Ovary (tissue), 9 donors: ENCODE data around the gene CD3D. TPM values are rescaled to one million over a fixed set of nuclear protein-coding genes. Genes with fewer than 3 reads are reported as not detected.

ENCODE experiments used
- DNase-seq, 5 donors: peaks; one replicate each; pipeline ENCODE4 v3.0.0-alpha.2; 2019 to 2020
- H3K27ac ChIP-seq, 2 donors: fragments of 200-600 bp; one replicate each; pipeline versions ENCODE4 v1.5.1 to v1.8.0; 2019 to 2022
- H3K27me3 ChIP-seq: fragments of 200-600 bp; one replicate; pipeline ENCODE4 v1.8.0; 2022
- H3K36me3 ChIP-seq: fragments of 200-600 bp; sonication (generic); one replicate; pipeline ENCODE4 v1.5.1; 2019
- H3K4me1 ChIP-seq: one replicate; pipeline ENCODE4 v1.8.1; 2013; ENCODE audit warnings: mild to moderate bottlenecking, moderate library complexity; ENCODE audit not compliant: insufficient read depth
- H3K4me3 ChIP-seq: fragments of 200-600 bp; sonication (generic); one replicate; pipeline ENCODE4 v1.5.1; 2017
- H3K9me3 ChIP-seq, 2 donors: fragments of 200-600 bp in 1 of 2; sonication (generic) in 1 of 2; one replicate each; pipeline versions ENCODE4 v1.5.1 to v1.8.1; 2013 to 2019; ENCODE audit warnings: mild to moderate bottlenecking in 1 of 2, moderate library complexity in 1 of 2
- CTCF ChIP-seq, 3 donors: fragments of 450-650 bp in 2 of 3; fragments of 200-600 bp in 1 of 3; IDR thresholded peaks; one replicate each; pipeline versions ENCODE4 v1.5.1 to v1.8.0; 2016 to 2022; ENCODE audit warnings: antibody characterized with exemption in 3 of 3, mild to moderate bottlenecking in 1 of 3
- EP300 ChIP-seq: sonication (generic); formaldehyde crosslinking; IDR thresholded peaks from one replicate; pipeline ENCODE4 v1.6.1; 2017; ENCODE audit warnings: antibody characterized with exemption
- POLR2A ChIP-seq: fragments of 450-650 bp; IDR thresholded peaks from one replicate; pipeline ENCODE4 v1.6.1; 2017; ENCODE audit warnings: antibody characterized with exemption, mild to moderate bottlenecking, moderate library complexity
- WGBS, 3 donors: extraction: QIAGEN DNeasy Blood & Tissue Kit in 1 of 3; methylation state at CpG; one replicate each; pipeline versions ENCODE4 v1.1.5 to v1.1.7; 2013 to 2017; 5-methylcytosine and 5-hydroxymethylcytosine counted together
- intact Hi-C, 4 donors: fragments of 100-400 bp; cut with DNase I; formaldehyde crosslinking; loops; one replicate each; pipeline versions ENCODE4 v1.11.0 to v1.15.1; 2022 to 2023
- polyA plus RNA-seq, 2 donors: library from polyadenylated mRNA; stranded (reverse); fragments of 200-250 nt in 1 of 2; fragments of 350-450 nt in 1 of 2; fragmentation: Illumina TruSeq in 1 of 2; extraction: RNeasy Lipid Tissue Mini Kit (QIAGEN cat#74804) in 1 of 2; gene quantifications; one replicate each; pipeline ENCODE4 v1.2.3, GENCODE V29; 2013 to 2014
- total RNA-seq, 7 donors: library from RNA; depleted of rRNA in 2 of 7; stranded (reverse); fragments of >200 nt in 2 of 7; fragmentation: NEBNext Ultra II Directional in 3 of 7; extraction: Animal tissue kit (Norgen Biotek cat#: 25700) in 3 of 7; gene quantifications; one replicate each; pipeline versions ENCODE4 v1.1.0 to v1.2.4, GENCODE V29; 2016 to 2023
- donor health status: DM: no; HTN: no; CAD: no; lungs with moderate emphysema.
- donor health status: DM: no; HTN: no; CAD: no.
- donor health status: Bipolar disorder and iron deficiency.
- donor health status: DM: yes; HTN: yes; CAD: no.
- donor health status: DM: no; HTN: no; CAD: no.
- donor health status: DM: yes; HTN: yes; CAD: no.

CD3D gene
- total and polyA plus RNA-seq, 9 donors = 0.47 to 11.6 (median 1.4) TPM; not detected in 1

GRCh38 chr11:118318124-118318523 is 24.4 kb downstream of the CD3D start:
- Histone ChIP-seq H3K4me3 (no peak overlapping the region), H3K36me3 (no peaks in the 10 kb centered on the region), H3K27ac (no peak overlapping the region), H3K27me3 (no peaks in the 10 kb centered on the region), H3K9me3 (no peaks in the 10 kb centered on the region), H3K4me1 (no peaks in the 10 kb centered on the region)
- TF ChIP-seq EP300 (no peak), POLR2A (no peak), CTCF (IDR thresholded peaks at IDR 0.05) (no peak)
- no peak for DNase-seq
- 69 to 79% (median 71%) methylated on average over 4 of the region's 4 CpGs for WGBS, 3 donors
- intact Hi-C loops = no loop called here

DNA sequence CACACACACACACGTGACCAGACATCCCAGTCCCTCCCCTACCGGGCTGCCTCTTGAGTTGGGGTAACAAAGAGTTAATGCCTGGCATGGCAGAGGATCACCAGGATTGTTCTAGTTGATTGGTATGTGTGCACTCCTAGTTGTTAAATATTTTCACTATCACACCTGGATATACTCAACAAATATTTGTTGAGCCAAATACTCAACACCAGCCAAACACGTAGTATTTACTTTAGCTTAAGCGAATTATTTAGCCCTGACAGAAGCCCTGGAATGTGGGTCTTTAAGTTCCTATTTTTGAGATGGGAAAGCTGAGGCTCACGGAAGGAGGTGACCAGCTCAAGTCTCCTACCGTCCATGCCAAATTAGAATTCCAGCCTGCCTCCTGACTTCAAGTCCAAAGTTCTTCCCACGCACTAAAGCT is 27.5 kb downstream of the CD3D start:
- DNase-seq = no peak
- H3K9me3 ChIP-seq = no peaks in the 10 kb centered on the region
- no peak overlapping the region for H3K27ac ChIP-seq
- WGBS, 3 donors = 37 to 38% (median 38%) methylated on average over 7 of the region's 7 CpGs
- no peak overlapping the region for H3K4me3 ChIP-seq
- H3K27me3 ChIP-seq = no peaks in the 10 kb centered on the region
- TF ChIP-seq CTCF (IDR thresholded peaks at IDR 0.05) (no peak), EP300 (no peak), POLR2A (no peak)
- intact Hi-C loops = no loop called here
- no peaks in the 10 kb centered on the region for H3K4me1 ChIP-seq
- H3K36me3 ChIP-seq = no peaks in the 10 kb centered on the region

DNA sequence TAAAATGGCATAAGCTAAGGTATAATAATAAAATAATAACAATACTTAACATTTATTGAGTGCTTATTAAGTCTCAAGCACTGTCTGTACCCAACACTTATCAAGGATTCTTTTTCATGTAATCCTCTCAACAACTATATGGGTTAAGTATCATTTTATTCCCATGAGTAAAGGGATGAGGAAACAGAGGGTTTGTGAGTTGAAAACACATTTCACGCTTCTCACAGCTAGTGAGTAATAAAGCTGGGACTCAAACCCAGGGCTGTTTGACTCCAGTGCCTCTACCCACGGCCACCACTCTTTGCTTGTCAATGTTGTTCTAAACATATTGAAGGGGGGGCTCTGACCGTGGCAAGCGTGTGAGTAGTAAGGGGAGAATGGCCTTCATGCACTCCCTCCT is 29.3 kb downstream of the CD3D start:
- no peak overlapping the region for H3K27ac ChIP-seq
- H3K36me3 ChIP-seq = no peaks in the 10 kb centered on the region
- intact Hi-C loops = no loop called here
- no peaks in the 10 kb centered on the region for H3K4me1 ChIP-seq
- H3K4me3 ChIP-seq = no peak overlapping the region
- H3K27me3 ChIP-seq = no peaks in the 10 kb centered on the region
- TF ChIP-seq CTCF (IDR thresholded peaks at IDR 0.05) (no peak), POLR2A (no peak), EP300 (no peak)
- DNase-seq = no peak
- no peaks in the 10 kb centered on the region for H3K9me3 ChIP-seq
- 31 to 47% (median 34%) methylated on average over 4 of the region's 4 CpGs for WGBS, 3 donors

GRCh38 chr11:118312328-118312727 is 30.2 kb downstream of the CD3D start:
- 82 to 91% (median 84%) methylated on average over 2 of the region's 2 CpGs for WGBS, 3 donors
- TF ChIP-seq POLR2A (no peak), EP300 (no peak), CTCF (IDR thresholded peaks at IDR 0.05) (no peak)
- H3K4me3 ChIP-seq = no peak overlapping the region
- H3K27ac ChIP-seq = no peak overlapping the region
- no peak for DNase-seq
- H3K36me3 ChIP-seq = no peaks in the 10 kb centered on the region
- intact Hi-C loops = no loop called here
- no peaks in the 10 kb centered on the region for H3K4me1 ChIP-seq
- no peaks in the 10 kb centered on the region for H3K9me3 ChIP-seq
- H3K27me3 ChIP-seq = no peaks in the 10 kb centered on the region

DNA sequence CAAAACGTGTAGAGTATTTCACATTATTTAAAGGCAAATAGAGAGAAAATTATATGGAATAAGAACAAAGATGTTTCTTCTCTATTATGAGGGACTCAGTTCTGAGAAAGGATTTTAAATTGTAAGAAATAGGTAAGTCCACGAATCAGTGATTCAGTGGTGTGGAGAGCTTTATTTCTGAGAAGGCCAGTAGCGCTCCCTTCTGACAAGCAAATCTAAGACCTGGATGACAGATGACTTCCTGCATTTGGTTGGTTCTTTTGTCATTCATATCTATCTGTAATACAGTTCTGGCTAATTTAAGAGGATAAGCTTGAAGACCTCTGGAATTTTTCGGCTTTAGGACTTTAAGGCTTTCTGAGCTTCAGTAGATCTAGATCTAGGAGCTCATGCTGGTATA is 31.0 kb downstream of the CD3D start:
- WGBS, 3 donors = 62 to 67% (median 64%) methylated on average over 4 of the region's 4 CpGs
- H3K4me1 ChIP-seq = no peaks in the 10 kb centered on the region
- no peaks in the 10 kb centered on the region for H3K9me3 ChIP-seq
- H3K27ac ChIP-seq = no peak overlapping the region
- no peaks in the 10 kb centered on the region for H3K27me3 ChIP-seq
- H3K4me3 ChIP-seq = no peak overlapping the region
- TF ChIP-seq EP300 (no peak), POLR2A (no peak), CTCF (IDR thresholded peaks at IDR 0.05) (no peak)
- H3K36me3 ChIP-seq = no peaks in the 10 kb centered on the region
- no peak for DNase-seq
- intact Hi-C loops = no loop called here
